Neural cell (in vitro differentiated cells): ENCODE results near the gene USO1.

Experiments
- EP300 ChIP-seq: fragments of 450-650 bp; conservative IDR thresholded peaks from 2 replicates; pipeline ENCODE4 v1.6.1; 2014; ENCODE audit warnings: antibody characterized with exemption, mild to moderate bottlenecking, moderate library complexity; ENCODE audit not compliant: poor library complexity, severe bottlenecking
- EZH2 ChIP-seq: fragments of 200-600, 300-800 bp; shearing (Covaris generic), sonication (generic); IDR thresholded peaks from 2 replicates; pipeline ENCODE4 v1.6.1; 2014; ENCODE audit warnings: antibody characterized with exemption, low read length, borderline replicate concordance, mild to moderate bottlenecking; ENCODE audit not compliant: insufficient read depth, poor library complexity, severe bottlenecking
- MXI1 ChIP-seq: fragments of 450-650 bp; conservative IDR thresholded peaks from 2 replicates; pipeline ENCODE4 v1.6.1; 2014; ENCODE audit warnings: antibody characterized with exemption, mild to moderate bottlenecking; ENCODE audit not compliant: poor library complexity, severe bottlenecking
- POLR2AphosphoS5 ChIP-seq: IDR thresholded peaks from 2 replicates; pipeline ENCODE4 v1.6.1; 2012
- RAD21 ChIP-seq: fragments of 450-650 bp; conservative IDR thresholded peaks from 2 replicates; pipeline ENCODE4 v1.6.1; 2014; ENCODE audit warnings: antibody characterized with exemption, mild to moderate bottlenecking, moderate library complexity
- TAF1 ChIP-seq: IDR thresholded peaks from 2 replicates; pipeline ENCODE4 v1.6.1; 2012; ENCODE audit warnings: low read depth
- TF ChIP-seq, protein P1 (sequence below): fragments of 450-650 bp; IDR thresholded peaks from 2 replicates; pipeline ENCODE4 v1.5.1; 2014; ENCODE audit warnings: antibody characterized with exemption, mild to moderate bottlenecking, moderate library complexity; ENCODE audit not compliant: poor library complexity, severe bottlenecking

DNA sequence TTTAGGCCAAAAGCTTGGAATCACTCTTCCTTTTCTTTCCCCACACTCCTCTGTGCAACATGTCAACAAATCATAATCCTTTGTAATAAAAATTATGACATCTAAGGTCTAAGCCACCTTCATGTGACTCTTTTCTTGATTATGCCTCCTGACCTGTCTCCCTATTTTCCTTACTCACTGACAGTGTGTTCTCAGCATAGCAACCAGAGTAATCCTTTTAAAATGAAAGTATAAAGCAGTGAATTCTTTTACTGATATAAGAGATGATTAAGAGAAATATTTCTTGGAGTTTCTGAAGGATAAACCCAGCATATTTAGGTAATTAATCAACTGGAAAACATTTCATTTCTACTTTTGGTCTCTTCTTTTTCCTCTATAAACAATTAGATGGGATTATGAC, 44.7 kb downstream of the USO1 start:
- TF ChIP-seq, protein P1, sequence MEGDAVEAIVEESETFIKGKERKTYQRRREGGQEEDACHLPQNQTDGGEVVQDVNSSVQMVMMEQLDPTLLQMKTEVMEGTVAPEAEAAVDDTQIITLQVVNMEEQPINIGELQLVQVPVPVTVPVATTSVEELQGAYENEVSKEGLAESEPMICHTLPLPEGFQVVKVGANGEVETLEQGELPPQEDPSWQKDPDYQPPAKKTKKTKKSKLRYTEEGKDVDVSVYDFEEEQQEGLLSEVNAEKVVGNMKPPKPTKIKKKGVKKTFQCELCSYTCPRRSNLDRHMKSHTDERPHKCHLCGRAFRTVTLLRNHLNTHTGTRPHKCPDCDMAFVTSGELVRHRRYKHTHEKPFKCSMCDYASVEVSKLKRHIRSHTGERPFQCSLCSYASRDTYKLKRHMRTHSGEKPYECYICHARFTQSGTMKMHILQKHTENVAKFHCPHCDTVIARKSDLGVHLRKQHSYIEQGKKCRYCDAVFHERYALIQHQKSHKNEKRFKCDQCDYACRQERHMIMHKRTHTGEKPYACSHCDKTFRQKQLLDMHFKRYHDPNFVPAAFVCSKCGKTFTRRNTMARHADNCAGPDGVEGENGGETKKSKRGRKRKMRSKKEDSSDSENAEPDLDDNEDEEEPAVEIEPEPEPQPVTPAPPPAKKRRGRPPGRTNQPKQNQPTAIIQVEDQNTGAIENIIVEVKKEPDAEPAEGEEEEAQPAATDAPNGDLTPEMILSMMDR: no peak
- TF ChIP-seq RAD21 (no peak), MXI1 (no peak), TAF1 (no peak), EZH2 (no peak), POLR2AphosphoS5 (no peak), EP300 (no peak)
